ENCODE measurements around the gene HOXD9.

The HOXD9 gene

GRCh38 chr2:176140513-176141317 lies 18.2 kb downstream of the HOXD9 start:
- peak; percentile 90 for DNase-seq

GRCh38 chr2:176142281-176142680 lies 19.8 kb downstream of the HOXD9 start:
- DNase-seq: no peak

- DNase-seq: no peak
Measured at GRCh38 chr2:176145085-176145969, 22.8 kb downstream of the HOXD9 start.

- DNase-seq: no peak
Measured at GRCh38 chr2:176146101-176146500, 23.6 kb downstream of the HOXD9 start.

- no peak for DNase-seq
Measured at GRCh38 chr2:176146645-176147044, 24.1 kb downstream of the HOXD9 start.

- DNase-seq: no peak
Measured at GRCh38 chr2:176147210-176147799, 24.8 kb downstream of the HOXD9 start.

- no peak for DNase-seq
Measured at GRCh38 chr2:176147800-176148496, 25.4 kb downstream of the HOXD9 start.

GRCh38 chr2:176148751-176149421 lies 26.4 kb downstream of the HOXD9 start:
- DNase-seq: no peak

- no peak for DNase-seq
Measured at GRCh38 chr2:176149481-176149938, 27.0 kb downstream of the HOXD9 start.

GRCh38 chr2:176149939-176150583 lies 27.5 kb downstream of the HOXD9 start:
- DNase-seq: no peak

GRCh38 chr2:176150584-176151441 lies 28.3 kb downstream of the HOXD9 start:
- DNase-seq: no peak

GRCh38 chr2:176151442-176152287 lies 29.1 kb downstream of the HOXD9 start, which contains the start of gene HOXD4:
HOXD4 (plus strand) TSS chr2:176151550; CDS start chr2:176151634, 84 bp downstream.
- DNase-seq: no peak

GRCh38 chr2:176152350-176153181 lies 30.0 kb downstream of the HOXD9 start:
- DNase-seq: no peak

GRCh38 chr2:176154576-176155252 lies 32.2 kb downstream of the HOXD9 start:
- DNase-seq: no peak

GRCh38 chr2:176155356-176156044 lies 33.0 kb downstream of the HOXD9 start:
- no peak for DNase-seq

GRCh38 chr2:176156301-176156806 lies 33.8 kb downstream of the HOXD9 start:
- DNase-seq: no peak

Measured in NCI-H1436 (cell line).